ENCODE results near the gene ANKS1A.
"Not testable (repeated sequence)": the region's sequence is repeated elsewhere in the genome, so short reads cannot be mapped to it uniquely, and the experiment has no call there.

ANKS1A gene

DNA sequence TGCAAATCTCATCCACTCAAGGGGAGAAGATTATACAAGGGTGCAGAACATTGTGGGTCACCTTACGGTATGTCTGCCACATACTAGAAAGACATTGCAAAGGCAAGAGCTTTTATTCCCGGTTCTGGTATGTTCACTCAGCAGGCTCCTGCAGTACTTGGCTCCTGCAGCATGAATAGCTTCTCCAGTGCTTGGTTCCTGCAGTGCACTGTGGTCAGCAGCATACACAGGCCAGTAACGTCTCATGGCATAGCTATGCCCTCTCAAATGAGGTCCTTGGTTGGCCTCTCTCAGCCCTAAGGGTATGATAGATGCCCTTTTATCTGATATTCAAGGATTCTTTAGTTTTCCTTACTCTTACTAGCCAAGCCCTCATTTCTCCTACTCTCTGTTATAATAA lies 239.4 kb downstream of the ANKS1A start:
- no peak for DNase-seq

DNA sequence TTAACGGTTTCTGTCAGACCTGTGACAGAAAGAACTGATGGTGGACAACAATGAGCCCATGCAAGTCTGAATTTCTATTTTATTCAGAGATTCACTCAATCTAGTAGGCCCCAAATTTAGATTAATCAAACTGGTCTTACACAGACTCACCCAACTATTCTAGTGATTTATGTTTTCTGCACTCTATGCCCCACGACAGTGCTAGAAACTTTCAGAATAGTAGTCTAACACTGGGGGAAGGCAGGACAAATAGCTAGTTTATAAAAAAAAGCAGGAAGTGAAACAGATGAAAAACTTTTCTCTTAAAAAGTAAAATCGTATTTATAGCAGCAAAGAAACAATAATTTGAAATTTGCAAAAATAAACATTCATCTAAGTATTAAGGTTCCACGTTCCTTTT lies 247.1 kb downstream of the ANKS1A start:
- DNase-seq, result no peak

DNA sequence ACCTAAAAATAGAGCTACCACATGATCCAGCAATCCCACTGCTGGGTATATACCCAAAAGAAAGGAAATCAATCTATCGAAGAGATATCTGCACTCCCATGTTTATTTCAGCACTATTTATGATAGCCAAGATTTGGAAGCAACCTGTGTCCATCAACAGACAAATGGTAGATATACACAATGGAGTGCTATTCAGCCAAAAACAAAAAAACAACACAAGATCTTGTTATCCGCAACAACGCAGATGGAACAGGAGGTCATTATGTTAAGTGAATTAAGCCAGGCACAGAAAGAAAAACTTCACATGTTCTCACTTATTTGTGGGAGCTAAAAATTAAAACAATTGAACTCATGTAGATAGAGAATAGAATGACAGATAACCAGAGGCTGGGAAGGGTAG lies 249.1 kb downstream of the ANKS1A start:
- DNase-seq, result not testable (repeated sequence)

DNA sequence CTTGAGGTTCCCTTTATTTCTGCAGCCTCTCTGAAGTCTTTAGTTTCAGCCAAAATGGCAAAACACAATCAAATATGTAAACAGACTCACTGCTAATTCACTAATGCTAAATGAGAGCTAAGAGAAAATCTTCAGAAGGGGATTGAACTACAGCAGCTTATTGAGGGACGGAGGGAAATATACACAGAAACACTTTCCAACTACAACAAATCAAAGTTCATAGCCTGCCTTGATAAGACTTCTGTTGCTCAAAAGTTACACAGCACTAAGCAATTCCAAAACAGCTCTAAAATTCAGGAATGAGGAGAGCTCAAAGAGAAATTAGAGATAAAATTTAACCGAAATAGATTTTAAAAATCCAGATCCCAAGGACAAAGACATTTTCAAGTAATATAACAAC lies 250.4 kb downstream of the ANKS1A start:
- DNase-seq, result no peak

DNA sequence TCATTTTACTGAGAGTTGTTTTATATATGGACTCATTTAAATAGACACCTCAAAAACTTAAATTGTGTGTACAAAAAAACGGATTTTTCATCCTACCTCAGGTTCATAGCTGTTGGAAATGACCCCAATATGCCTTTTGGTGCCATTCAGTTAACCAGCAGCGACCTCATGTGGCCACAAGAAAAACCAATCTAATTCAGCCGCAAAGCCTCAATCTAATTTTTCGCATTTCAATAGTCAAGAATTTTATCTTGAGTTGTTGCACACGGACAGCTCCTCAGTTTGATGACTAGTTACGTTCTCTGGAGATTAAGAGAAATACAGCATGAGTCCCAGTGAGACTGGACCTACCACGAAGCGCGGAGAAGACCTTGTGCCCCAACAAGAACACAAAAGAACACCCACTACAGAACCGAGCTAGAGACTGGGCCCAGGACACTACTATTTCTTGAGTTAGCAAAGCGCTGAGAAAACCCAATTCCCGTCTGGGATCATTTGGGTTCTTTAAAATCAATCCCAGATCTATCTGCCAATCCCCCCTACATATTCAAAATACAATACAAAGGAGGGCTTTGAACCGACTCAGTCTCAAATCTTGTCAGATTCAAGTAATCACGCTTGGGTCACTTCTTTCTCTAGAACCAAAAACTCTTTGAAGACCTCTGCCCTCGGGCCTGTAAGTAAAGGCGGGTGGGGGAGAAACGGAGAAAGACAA lies 251.0 kb downstream of the ANKS1A start:
- peak; percentile 68 for DNase-seq

DNA sequence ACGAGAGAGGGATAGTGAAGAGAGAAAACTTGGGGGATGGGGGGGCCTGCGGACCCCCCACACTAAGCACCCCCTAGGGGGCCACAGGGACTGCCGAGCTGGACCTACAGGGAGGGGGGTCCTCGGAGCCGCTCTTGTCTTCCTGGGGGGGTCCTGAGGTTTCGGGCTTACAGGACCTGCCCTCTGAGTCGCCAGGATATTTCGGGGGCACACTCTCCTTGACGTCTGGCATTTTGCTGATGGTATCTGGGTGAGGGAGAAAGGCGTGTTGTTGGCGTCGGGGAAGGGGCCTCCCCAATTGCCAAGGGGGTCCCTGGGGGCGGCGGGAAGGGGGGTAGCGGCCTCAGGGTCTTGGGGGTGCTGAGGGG lies 251.6 kb downstream of the ANKS1A start:
- no peak for DNase-seq

Data from NCI-H1694 treated with DMSO at 0.1 percent for 48 hours (cell line).